ENCODE data around the gene APOL6.

Gene APOL6

GRCh38 chr22:35630891-35631290 lies 17.4 kb upstream of the APOL6 start:
- H3K4me1 ChIP-seq (ENCODE audit: control insufficient read depth in 1 of 2, insufficient read depth in 2 of 2, low read length in 2 of 2), result peaks cover 6 to 7% of the 10 kb centered on the region in 2 experiments
- H3K79me1 ChIP-seq (ENCODE audit: low read length), result peaks cover 8% of the 10 kb centered on the region
- no peak for DNase-seq
- H3K79me2 ChIP-seq (ENCODE audit: control insufficient read depth, insufficient read depth, low read length, poor library complexity), result no peaks in the 10 kb centered on the region
- no peak overlapping the region for H2BK120ac ChIP-seq (ENCODE audit: insufficient read depth, low read length, poor library complexity)
- no peak overlapping the region for H3K18ac ChIP-seq (ENCODE audit: low read length)
- no peak overlapping the region for H2AFZ ChIP-seq (ENCODE audit: insufficient read depth, low read length, poor library complexity)
- H3K4me2 ChIP-seq (ENCODE audit: low read length), result no peak overlapping the region
- peak overlapping the region; percentile 20 for H4K91ac ChIP-seq (ENCODE audit: low read depth, low read length)
- WGBS (ENCODE audit: extremely low coverage, insufficient coverage, insufficient read length), result no CpG with 5 or more reads among the region's 9 CpGs
- no peak overlapping the region for H3K9ac ChIP-seq (ENCODE audit: low read length)
- H3K4me3 ChIP-seq (ENCODE audit: low read depth, low read length), result no peak overlapping the region
- H2BK5ac ChIP-seq (ENCODE audit: low read depth, low read length, poor library complexity), result no peak overlapping the region
- peak overlapping the region; percentile 7 for H2BK12ac ChIP-seq (ENCODE audit: low read length)
- H3K36me3 ChIP-seq (ENCODE audit: control insufficient read depth in 1 of 2, insufficient read depth in 2 of 2, low read length in 2 of 2), result no peaks in the 10 kb centered on the region
- no peak overlapping the region for H2AK5ac ChIP-seq (ENCODE audit: low read length)
- peak overlapping the region; percentile 34 for H4K8ac ChIP-seq (ENCODE audit: low read depth, low read length)
- H3K27me3 ChIP-seq (ENCODE audit: insufficient read depth, low read length), result no peaks in the 10 kb centered on the region
- H4K12ac ChIP-seq (ENCODE audit: low read depth, low read length), result no peak overlapping the region
- no peak overlapping the region for H3K27ac ChIP-seq (ENCODE audit: low read depth, low read length)
- H3K9me3 ChIP-seq (ENCODE audit: insufficient read depth, low read depth, low read length), result peaks cover 4% of the 10 kb centered on the region
- no peak overlapping the region for H3K23ac ChIP-seq (ENCODE audit: low read length)
- no peak overlapping the region for H3K14ac ChIP-seq (ENCODE audit: low read length)
- no peak overlapping the region for H3K4ac ChIP-seq (ENCODE audit: low read depth, low read length)

- Histone ChIP-seq H3K27me3 (ENCODE audit: insufficient read depth, low read length) (no peaks in the 10 kb centered on the region), H2BK12ac (ENCODE audit: low read length) (no peak overlapping the region), H3K4me1 (ENCODE audit: control insufficient read depth in 1 of 2, insufficient read depth in 2 of 2, low read length in 2 of 2) (peaks cover 6 to 7% of the 10 kb centered on the region in 2 experiments), H3K4ac (ENCODE audit: low read depth, low read length) (no peak overlapping the region), H4K12ac (ENCODE audit: low read depth, low read length) (no peak overlapping the region), H2BK5ac (ENCODE audit: low read depth, low read length, poor library complexity) (no peak overlapping the region), H3K23ac (ENCODE audit: low read length) (no peak overlapping the region), H3K18ac (ENCODE audit: low read length) (no peak overlapping the region), H3K27ac (ENCODE audit: low read depth, low read length) (no peak overlapping the region), H3K79me1 (ENCODE audit: low read length) (peaks cover 8% of the 10 kb centered on the region), H3K4me3 (ENCODE audit: low read depth, low read length) (no peak overlapping the region), H3K79me2 (ENCODE audit: control insufficient read depth, insufficient read depth, low read length, poor library complexity) (no peaks in the 10 kb centered on the region), H2AFZ (ENCODE audit: insufficient read depth, low read length, poor library complexity) (no peak overlapping the region), H3K14ac (ENCODE audit: low read length) (no peak overlapping the region), H4K8ac (ENCODE audit: low read depth, low read length) (no peak overlapping the region), H2AK5ac (ENCODE audit: low read length) (no peak overlapping the region), H3K4me2 (ENCODE audit: low read length) (no peak overlapping the region), H3K9me3 (ENCODE audit: insufficient read depth, low read depth, low read length) (peaks cover 4% of the 10 kb centered on the region), H4K91ac (ENCODE audit: low read depth, low read length) (no peak overlapping the region), H3K36me3 (ENCODE audit: control insufficient read depth in 1 of 2, insufficient read depth in 2 of 2, low read length in 2 of 2) (no peaks in the 10 kb centered on the region), H3K9ac (ENCODE audit: low read length) (no peak overlapping the region), H2BK120ac (ENCODE audit: insufficient read depth, low read length, poor library complexity) (no peak overlapping the region)
- no CpG with 5 or more reads among the region's 5 CpGs for WGBS (ENCODE audit: extremely low coverage, insufficient coverage, insufficient read length)
- DNase-seq, result peak; percentile 62 to 71
Observed at GRCh38 chr22:35631597-35631996, 16.6 kb upstream of the APOL6 start.

- H4K12ac ChIP-seq (ENCODE audit: low read depth, low read length), result no peak overlapping the region
- H3K27ac ChIP-seq (ENCODE audit: low read depth, low read length), result no peak overlapping the region
- H3K18ac ChIP-seq (ENCODE audit: low read length), result no peak overlapping the region
- H3K4me1 ChIP-seq (ENCODE audit: control insufficient read depth in 1 of 2, insufficient read depth in 2 of 2, low read length in 2 of 2), result peaks cover 7% of the 10 kb centered on the region in 2 experiments
- H3K14ac ChIP-seq (ENCODE audit: low read length), result no peak overlapping the region
- H3K4me3 ChIP-seq (ENCODE audit: low read depth, low read length), result no peak overlapping the region
- H3K9me3 ChIP-seq (ENCODE audit: insufficient read depth, low read depth, low read length), result peaks cover 4% of the 10 kb centered on the region
- H3K79me2 ChIP-seq (ENCODE audit: control insufficient read depth, insufficient read depth, low read length, poor library complexity), result no peaks in the 10 kb centered on the region
- H2AFZ ChIP-seq (ENCODE audit: insufficient read depth, low read length, poor library complexity), result no peak overlapping the region
- H3K4ac ChIP-seq (ENCODE audit: low read depth, low read length), result no peak overlapping the region
- no peak overlapping the region for H3K4me2 ChIP-seq (ENCODE audit: low read length)
- no peak overlapping the region for H2BK5ac ChIP-seq (ENCODE audit: low read depth, low read length, poor library complexity)
- H3K27me3 ChIP-seq (ENCODE audit: insufficient read depth, low read length), result no peaks in the 10 kb centered on the region
- no peak overlapping the region for H3K23ac ChIP-seq (ENCODE audit: low read length)
- no peak overlapping the region for H4K8ac ChIP-seq (ENCODE audit: low read depth, low read length)
- H4K91ac ChIP-seq (ENCODE audit: low read depth, low read length), result no peak overlapping the region
- no CpG with 5 or more reads among the region's 3 CpGs for WGBS (ENCODE audit: extremely low coverage, insufficient coverage, insufficient read length)
- H2BK120ac ChIP-seq (ENCODE audit: insufficient read depth, low read length, poor library complexity), result no peak overlapping the region
- H2BK12ac ChIP-seq (ENCODE audit: low read length), result no peak overlapping the region
- H3K9ac ChIP-seq (ENCODE audit: low read length), result no peak overlapping the region
- no peaks in the 10 kb centered on the region for H3K36me3 ChIP-seq (ENCODE audit: control insufficient read depth in 1 of 2, insufficient read depth in 2 of 2, low read length in 2 of 2)
- no peak overlapping the region for H2AK5ac ChIP-seq (ENCODE audit: low read length)
- H3K79me1 ChIP-seq (ENCODE audit: low read length), result peaks cover 3% of the 10 kb centered on the region
- no peak for DNase-seq
Observed at GRCh38 chr22:35632935-35633334, 15.3 kb upstream of the APOL6 start.

- Histone ChIP-seq H2BK12ac (ENCODE audit: low read length) (no peak overlapping the region), H3K9ac (ENCODE audit: low read length) (no peak overlapping the region), H4K12ac (ENCODE audit: low read depth, low read length) (no peak overlapping the region), H3K79me2 (ENCODE audit: control insufficient read depth, insufficient read depth, low read length, poor library complexity) (no peaks in the 10 kb centered on the region), H3K23ac (ENCODE audit: low read length) (peak overlapping the region; percentile 15), H2AK5ac (ENCODE audit: low read length) (no peak overlapping the region), H3K4me2 (ENCODE audit: low read length) (no peak overlapping the region), H2AFZ (ENCODE audit: insufficient read depth, low read length, poor library complexity) (no peak overlapping the region), H3K14ac (ENCODE audit: low read length) (no peak overlapping the region), H2BK5ac (ENCODE audit: low read depth, low read length, poor library complexity) (no peak overlapping the region), H2BK120ac (ENCODE audit: insufficient read depth, low read length, poor library complexity) (no peak overlapping the region), H3K4me1 (ENCODE audit: control insufficient read depth in 1 of 2, insufficient read depth in 2 of 2, low read length in 2 of 2) (peaks cover 9 to 10% of the 10 kb centered on the region in 2 experiments), H3K4ac (ENCODE audit: low read depth, low read length) (no peak overlapping the region), H3K79me1 (ENCODE audit: low read length) (peaks cover 3% of the 10 kb centered on the region), H3K36me3 (ENCODE audit: control insufficient read depth in 1 of 2, insufficient read depth in 2 of 2, low read length in 2 of 2) (no peaks in the 10 kb centered on the region), H4K8ac (ENCODE audit: low read depth, low read length) (no peak overlapping the region), H3K9me3 (ENCODE audit: insufficient read depth, low read depth, low read length) (peaks cover 4% of the 10 kb centered on the region), H3K4me3 (ENCODE audit: low read depth, low read length) (peak overlapping the region; percentile 58), H3K18ac (ENCODE audit: low read length) (no peak overlapping the region), H3K27me3 (ENCODE audit: insufficient read depth, low read length) (no peaks in the 10 kb centered on the region), H4K91ac (ENCODE audit: low read depth, low read length) (no peak overlapping the region), H3K27ac (ENCODE audit: low read depth, low read length) (no peak overlapping the region)
- 100% methylated on average over 2 of the region's 18 CpGs for whole genome bisulfite sequencing (ENCODE audit: extremely low coverage, insufficient coverage, insufficient read length)
- DNase-seq, result no peak
Observed at GRCh38 chr22:35633520-35633919, 14.7 kb upstream of the APOL6 start.

Measured in trophoblast cell (in vitro differentiated cells and primary cell).